SHP77 treated with DMSO at 0.1 percent for 48 hours (cell line): ENCODE data around the gene UBE2M.
"Not testable (repeated sequence)": the region's sequence is repeated elsewhere in the genome, so short reads cannot be mapped to it uniquely, and the experiment has no call there.

Experiments used
- DNase-seq: peaks from one replicate; lab custom pipeline; 2025; lab: John Stamatoyannopoulos, UW

Gene UBE2M

GRCh38 chr19:58539169-58539559 lies 19.2 kb downstream of the UBE2M start:
- DNase-seq: not testable (repeated sequence)

- DNase-seq: no peak
Observed at GRCh38 chr19:58538257-58539168, 19.9 kb downstream of the UBE2M start.

GRCh38 chr19:58536852-58537798 lies 21.3 kb downstream of the UBE2M start:
- no peak for DNase-seq

GRCh38 chr19:58535857-58536256 lies 22.6 kb downstream of the UBE2M start:
- DNase-seq: no peak

- no peak for DNase-seq
Observed at GRCh38 chr19:58531034-58531840, 27.2 kb downstream of the UBE2M start.

- no peak for DNase-seq
Observed at GRCh38 chr19:58529405-58529804, 29.0 kb downstream of the UBE2M start.

GRCh38 chr19:58522709-58523108 lies 35.7 kb downstream of the UBE2M start:
- no peak for DNase-seq

- DNase-seq: no peak
Observed at GRCh38 chr19:58521651-58522050, 36.8 kb downstream of the UBE2M start.

DNA sequence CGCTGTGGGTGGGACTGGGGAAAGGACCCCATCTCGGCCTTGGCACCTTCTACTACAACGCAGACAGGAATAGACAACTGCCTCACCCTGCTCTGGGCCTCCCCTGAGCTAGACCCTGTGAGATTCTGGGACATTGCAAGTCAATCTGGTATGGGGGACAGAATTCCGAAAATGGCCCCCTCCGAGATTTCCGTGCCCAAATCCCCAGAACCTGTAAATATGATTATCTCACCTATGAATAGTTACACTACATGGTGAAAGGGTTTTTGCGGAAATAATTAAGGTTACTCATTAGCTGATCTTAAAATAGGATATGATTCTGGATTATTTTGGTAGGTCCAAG lies 38.2 kb downstream of the UBE2M start:
- DNase-seq: no peak

DNA sequence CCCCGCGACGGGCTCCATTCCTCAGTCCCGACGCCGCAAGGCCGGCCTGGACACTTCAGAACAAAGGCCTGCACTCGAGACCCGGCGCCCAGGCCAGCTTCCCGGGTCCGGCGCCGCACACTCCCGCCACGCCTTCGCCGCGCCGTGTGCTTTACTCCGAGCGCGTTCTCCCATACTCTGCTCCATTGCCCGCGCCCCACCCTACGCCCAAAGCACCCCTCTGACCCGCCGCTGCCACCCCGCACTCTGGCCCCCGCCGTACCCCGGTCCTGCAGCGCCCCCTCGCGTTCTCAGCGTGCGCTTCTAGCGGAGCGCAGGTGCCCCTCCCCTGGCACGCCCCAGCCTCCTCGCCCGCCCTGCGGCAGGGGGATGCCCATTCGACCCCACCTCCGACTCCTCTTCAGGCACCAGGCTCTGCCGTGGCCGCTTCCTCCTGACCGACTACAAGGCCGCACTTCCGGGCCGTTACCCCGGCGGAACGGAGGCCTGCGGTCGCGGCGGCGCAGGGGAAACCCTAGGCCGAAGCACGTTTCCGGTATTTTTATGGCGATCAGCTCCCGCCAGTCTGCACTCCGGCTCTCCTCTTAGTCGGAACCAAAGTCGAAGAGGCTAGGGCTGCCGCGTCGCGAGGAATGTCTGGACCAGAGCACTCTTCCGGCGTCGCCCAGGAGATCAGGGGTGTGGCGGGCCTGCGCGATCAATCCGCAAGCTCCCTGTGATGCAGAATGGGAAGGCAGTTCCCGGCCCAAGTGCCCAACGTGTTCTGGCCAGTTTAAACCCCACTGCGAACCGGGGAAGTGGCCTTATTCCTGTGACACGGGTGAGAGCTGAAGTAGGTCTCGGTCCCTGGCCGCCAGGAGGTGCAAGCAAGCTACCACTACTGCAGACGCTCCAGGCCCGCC lies 38.8 kb downstream of the UBE2M start, which contains the start of gene ZBTB45:
ZBTB45 (minus strand) TSS at position 456 of the 902 bp plus-strand sequence. CDS start 2,137 bp downstream, outside the sequence.
- DNase-seq: peak; percentile 92

DNA sequence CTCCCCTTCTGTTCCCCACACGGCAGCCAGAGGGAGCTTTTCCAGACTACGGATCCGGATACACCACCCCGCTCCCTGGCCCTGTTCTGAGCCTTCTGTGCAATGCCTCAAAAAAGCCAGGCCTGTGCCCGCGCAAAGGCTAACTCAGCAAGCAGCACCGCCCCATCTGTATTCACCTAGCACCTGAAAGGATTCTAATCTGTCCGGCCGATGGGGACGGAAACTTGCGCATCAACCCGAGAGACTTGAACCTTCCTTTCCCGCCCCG lies 39.4 kb downstream of the UBE2M start:
- peak; percentile 22 for DNase-seq

GRCh38 chr19:58518256-58519086 lies 39.9 kb downstream of the UBE2M start:
- DNase-seq: no peak

DNA sequence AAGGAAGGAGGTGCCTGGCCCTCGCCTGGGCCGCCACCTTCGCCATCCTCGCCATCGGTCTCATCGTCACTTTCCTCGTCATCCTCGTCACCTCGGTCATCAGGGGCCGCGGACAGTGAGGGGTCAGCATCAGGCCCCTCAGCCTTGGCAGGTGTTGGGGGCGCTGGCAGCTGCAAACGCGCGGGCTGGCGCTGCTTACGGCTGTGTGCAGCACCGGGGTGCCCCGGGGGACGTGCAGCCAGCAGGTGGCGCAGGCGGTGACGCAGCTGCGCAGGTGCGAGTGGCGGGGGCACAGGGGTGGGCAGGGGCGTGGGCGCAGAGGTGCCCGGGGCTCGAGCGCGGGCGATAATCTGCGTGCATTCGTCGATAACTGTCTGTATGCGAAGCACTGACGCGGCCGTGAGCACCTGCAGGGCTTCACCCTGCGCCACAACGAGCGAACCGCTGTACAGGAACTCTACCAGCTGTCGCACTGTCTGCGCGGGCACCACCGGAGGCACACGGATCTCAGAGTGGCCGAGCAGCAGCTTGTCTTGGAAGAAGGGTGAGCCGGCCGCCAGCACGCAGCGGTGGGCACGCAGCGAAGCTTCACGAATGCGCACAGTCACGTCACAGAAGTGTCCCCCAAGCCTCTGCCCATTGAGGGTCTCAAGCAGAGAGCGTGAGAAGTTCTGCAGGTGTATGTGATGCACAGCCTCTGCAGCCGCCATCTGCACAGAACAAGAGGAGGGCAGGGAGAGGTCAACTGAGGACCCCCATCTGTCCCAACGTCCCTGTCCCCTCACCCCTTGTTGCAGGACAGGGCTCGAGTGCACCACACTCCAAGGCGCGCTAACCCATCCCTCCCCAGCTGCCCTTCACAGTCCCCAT lies 41.2 kb downstream of the UBE2M start:
- DNase-seq: no peak

DNA sequence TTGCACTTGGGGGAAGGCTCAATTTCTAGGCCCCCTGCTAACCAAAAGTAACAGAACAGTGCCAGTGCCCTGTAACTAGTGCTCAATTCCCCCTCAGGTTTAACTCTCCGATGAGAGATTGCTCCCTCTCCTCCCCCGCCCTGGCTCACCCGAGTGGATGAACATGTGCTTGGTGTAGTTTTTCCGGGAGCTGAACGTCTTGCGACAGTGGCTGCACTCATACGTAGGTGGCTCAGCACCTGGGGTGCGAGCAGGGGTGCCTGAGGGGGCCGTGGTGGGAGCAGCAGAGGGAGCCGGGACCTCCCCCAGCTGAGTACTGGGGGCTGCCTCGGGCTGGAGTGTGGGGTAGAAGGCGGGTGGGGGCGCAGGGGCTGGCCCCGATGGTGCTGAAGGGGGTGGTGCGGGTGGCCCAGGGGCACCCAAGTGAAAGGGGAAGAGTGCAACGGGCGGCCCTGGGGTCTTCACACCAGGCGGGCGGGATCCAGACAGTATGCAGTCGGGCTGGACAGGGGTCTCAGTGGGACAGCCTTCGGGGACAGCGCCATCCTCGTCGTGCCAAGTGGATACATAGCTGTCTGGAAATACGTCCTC lies 42.1 kb downstream of the UBE2M start:
- no peak for DNase-seq

DNA sequence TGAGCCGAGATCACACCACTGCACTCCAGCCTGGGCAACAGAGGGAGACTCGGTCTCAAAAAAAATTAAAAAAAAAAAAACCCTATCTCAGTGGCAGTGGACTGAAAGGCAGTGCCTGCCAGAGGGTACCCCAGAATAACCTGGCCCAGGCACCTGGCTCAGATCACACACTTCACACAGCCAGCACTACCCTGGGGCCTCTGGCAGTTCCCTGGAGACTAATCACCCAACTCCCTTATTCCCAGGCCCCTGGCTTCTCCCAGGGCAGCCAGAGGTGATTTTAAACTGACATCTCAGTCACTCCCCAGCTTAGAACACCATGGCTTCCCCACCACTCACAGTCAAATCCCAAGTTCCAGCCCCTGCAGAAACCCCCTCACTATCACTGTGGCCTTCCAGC lies 43.2 kb downstream of the UBE2M start:
- no peak for DNase-seq

- DNase-seq: no peak
Observed at GRCh38 chr19:58514564-58515022, 43.8 kb downstream of the UBE2M start.

DNA sequence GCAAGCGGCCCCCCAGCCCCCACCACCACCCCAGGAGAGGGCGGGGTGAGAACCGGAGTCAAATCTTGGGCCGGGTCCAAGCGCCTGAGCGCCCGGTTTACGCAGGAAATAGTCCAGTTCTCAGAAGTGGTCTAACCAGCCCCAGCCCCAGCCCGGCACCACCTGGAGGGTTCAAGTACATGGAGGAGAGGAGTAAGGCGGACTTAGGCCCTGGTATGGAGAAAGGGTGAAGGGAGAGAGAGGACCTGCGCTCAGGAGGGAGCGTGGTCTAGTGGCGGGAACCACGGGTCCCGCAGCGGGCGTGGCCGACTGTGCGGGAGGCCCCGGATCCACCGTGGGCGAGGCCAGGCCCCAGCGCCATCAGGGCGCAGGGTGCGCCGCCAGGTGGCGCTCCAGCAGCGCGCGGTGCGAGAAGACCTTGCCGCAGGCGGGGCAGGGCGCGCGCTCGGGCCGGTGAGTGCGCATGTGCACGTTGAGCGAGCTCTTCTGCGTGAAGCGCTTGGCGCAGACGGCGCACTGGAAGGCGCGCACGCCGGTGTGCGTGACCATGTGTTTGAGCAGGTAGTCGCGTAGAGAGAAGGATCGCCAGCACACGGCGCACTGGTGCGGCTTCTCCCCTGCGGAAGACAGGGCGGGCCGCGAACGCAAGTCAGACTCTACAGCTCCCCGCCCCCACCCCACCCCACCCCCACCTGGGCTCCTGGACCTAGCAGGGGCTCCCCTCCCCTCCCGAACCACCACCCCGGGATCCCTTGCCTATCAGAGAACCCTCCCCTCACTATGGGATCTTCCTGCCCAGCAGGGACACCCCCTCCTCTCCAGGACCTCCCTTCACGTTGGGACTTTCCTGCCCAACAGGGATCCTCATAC lies 44.5 kb downstream of the UBE2M start:
- DNase-seq: peak; percentile 75

- DNase-seq: no peak
Observed at GRCh38 chr19:58513213-58513693, 45.2 kb downstream of the UBE2M start.
